GM21529 (cell line): ENCODE results near the gene ABCA13.

ENCODE experiments used
- ATAC-seq: cut with Tn5 transposase; IDR thresholded peaks from one replicate; pipeline ENCODE4 v1.9.1; 2021; ENCODE audit not compliant: unreplicated experiment

ABCA13 gene

GRCh38 chr7:48426331-48426965 is 255.2 kb downstream of the ABCA13 start:
- no peak for ATAC-seq

DNA sequence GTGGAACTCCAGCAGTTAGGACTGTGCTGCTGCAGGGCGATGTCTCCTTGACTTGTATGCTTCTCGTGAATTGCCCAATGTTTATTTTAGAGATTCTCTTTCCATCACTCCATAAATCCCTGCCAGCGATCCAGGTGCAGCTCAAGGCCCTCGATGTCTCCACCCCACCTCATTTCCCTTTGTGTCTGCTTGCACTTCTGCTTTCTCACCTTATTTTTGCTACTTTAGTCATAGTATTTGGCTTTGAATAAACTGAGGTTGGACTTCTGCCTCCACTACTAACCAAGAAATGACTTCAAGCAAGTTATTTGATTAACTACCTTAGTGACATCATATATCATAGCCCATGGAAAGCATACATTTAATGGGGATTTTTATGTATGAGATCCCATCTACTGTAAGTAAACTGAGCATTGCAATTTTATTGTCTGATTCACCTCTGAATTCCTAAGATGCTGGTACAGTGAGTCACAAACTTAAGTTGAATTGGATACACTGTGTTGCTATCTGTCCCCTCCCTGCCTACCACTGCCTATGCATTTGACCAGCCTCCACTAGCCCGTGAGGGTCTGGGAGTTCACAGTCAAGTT is 255.8 kb downstream of the ABCA13 start:
- no peak for ATAC-seq

DNA sequence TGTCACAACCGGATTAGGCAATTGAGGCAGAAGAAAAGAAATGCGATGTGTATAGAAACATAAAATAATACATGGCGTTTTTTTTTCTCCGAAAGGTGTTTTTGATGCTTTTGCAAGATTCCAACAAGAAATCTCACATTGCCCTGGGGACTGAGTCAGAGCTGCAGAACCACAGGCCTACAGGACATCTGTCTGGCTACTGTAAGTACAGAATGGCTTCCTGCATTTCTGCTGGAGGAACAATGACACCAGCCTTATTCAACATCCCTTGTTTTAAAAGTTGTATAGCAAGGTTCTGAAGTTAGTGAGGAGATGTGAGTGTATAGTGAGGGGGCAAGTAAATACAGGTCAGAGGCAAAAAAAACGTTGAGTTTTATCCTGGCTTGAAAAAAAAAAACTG is 256.4 kb downstream of the ABCA13 start:
- no peak for ATAC-seq

GRCh38 chr7:48428091-48428684 is 256.9 kb downstream of the ABCA13 start:
- no peak for ATAC-seq

- ATAC-seq, result no peak
These were observed 257.9 kb downstream of the ABCA13 start for GRCh38 chr7:48429117-48429516.

GRCh38 chr7:48438206-48438605 is 266.9 kb downstream of the ABCA13 start:
- ATAC-seq, result no peak

GRCh38 chr7:48441848-48442492 is 270.7 kb downstream of the ABCA13 start:
- no peak for ATAC-seq

- no peak for ATAC-seq
These were observed 271.8 kb downstream of the ABCA13 start for GRCh38 chr7:48443051-48443450.

DNA sequence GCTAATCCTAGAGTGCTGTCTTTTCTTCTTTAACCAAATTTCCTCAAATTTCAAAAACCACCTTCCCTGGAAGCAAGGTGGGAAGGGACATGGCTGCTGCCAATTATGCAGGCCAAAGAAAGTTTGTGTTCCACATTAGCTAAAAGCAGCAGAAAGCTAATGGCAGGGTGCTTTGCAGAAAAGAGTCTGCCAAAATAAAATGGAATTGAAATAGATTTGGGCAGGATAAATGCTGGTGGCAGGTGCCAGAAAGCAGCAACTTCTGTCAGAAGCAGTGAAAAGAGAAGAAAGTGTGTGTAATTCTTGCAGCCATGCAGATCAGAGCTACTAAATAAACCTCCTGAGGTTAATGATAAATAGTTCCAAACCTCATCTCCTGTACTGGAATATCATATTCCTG is 275.5 kb downstream of the ABCA13 start:
- no peak for ATAC-seq

- no peak for ATAC-seq
These were observed 281.0 kb downstream of the ABCA13 start for GRCh38 chr7:48452218-48452617.

DNA sequence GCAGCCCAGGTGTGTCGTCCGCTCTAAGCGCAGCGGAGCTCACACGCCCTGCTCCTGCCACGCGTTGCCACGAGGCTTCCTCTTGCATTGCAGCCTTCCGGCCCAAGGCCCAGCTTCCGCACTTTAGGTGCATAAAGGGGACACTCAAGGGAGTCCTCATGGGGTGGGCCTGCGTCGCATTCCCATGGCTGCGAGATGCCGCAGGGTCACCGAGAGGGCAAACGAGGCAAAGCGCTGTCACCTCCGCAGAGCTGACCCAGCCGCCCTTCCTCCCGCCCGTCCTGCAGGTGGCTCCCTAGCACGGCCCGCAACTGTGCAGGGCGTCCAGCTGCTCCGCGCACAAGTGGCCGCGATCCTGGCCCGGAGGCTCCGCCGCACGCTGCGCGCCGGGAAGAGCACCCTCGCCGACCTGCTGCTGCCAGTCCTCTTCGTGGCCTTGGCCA is 283.5 kb downstream of the ABCA13 start:
- no peak for ATAC-seq

DNA sequence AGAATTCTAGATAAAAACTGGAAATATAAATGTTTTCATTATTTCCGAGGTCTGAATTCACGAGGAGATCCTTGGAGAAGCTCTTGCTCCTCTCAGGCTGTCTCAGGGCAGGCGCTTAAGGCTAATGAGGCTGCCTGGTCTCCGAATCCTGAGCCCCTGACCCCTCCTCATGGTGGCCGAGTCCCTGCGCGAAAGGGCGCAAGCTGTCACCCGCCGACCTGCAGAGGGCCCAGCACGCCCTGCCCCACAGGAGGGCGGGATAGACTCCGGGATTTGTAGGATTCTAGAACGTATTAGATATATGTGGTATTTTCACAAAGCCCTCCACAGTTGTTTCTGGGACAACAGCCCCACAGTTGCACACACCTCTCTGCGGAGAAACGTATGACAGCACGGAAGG is 284.1 kb downstream of the ABCA13 start:
- ATAC-seq, result no peak

GRCh38 chr7:48458701-48459524 is 287.7 kb downstream of the ABCA13 start:
- ATAC-seq, result no peak

DNA sequence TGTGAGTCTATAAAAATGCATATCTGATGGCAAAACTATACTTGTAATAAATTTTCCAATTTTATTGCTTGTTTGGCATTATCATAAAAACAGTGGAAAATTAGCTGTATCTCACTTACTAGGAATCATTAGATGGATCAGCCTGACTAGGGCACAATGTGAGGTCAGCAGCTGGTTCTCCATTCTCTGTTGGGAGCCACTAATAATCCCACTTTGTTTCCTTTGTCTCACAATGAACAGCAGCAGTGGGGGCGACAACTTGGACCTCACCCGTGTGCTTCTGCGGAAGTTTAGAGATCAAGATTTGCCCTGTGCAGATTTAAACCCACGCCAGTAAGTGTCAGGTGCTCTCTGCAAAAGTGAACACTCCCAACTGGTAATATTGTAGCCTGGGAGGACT is 295.5 kb downstream of the ABCA13 start:
- ATAC-seq, result no peak

DNA sequence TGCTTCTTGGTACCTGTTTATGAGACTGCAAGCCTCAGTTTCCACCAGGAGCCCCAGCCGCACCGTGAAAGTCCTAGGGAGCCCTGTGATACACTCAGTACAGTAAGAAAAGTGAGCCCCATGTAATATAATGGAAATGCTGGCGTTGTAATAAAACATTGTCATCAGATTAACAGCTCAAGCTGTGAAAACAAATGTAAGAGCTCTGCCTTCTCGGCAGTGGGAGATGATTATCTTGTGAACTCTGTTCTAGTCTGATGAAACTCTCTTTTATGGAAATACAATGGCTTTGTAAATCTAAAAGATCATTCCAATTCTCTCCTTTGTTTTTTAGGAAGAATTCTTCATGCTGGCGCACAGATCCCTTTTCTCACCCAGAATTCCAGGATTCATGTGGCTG is 299.9 kb downstream of the ABCA13 start:
- no peak for ATAC-seq

DNA sequence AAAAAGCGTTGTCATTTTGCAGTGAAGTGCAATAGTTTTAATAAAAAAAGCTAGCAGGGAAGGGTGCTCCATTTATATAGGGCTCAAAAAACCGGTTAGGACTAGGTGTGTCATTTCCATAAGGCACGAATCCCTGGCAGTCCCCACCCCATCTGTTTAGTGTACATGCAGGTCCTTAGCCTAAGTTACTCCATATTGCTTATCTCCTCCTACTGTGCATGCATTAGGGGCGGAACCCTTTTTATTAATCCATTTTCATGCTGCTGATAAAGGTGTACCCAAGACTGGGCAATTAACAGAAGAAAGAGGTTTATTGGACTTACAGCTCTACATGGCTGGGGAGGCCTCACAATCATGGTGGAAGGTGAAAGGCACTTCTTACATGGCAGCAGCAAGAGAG is 301.4 kb downstream of the ABCA13 start:
- ATAC-seq, result no peak

- no peak for ATAC-seq
These were observed 302.1 kb downstream of the ABCA13 start for GRCh38 chr7:48473205-48473865.

GRCh38 chr7:48481235-48481634 is 310.0 kb downstream of the ABCA13 start:
- ATAC-seq, result no peak

- no peak for ATAC-seq
These were observed 326.3 kb downstream of the ABCA13 start for GRCh38 chr7:48497521-48497920.

GRCh38 chr7:48502021-48502420 is 330.8 kb downstream of the ABCA13 start:
- no peak for ATAC-seq

- no peak for ATAC-seq
These were observed 333.8 kb downstream of the ABCA13 start for GRCh38 chr7:48505051-48505450.
